KMS-11 (cell line): ENCODE data around the gene PUS7.
"Not testable (repeated sequence)": the region's sequence is repeated elsewhere in the genome, so short reads cannot be mapped to it uniquely, and the experiment has no call there.

ENCODE experiments used
- H2AFZ ChIP-seq: fragments of 200-600 bp; sonication (generic); 2 replicates; pipeline ENCODE4 v1.6.1; 2016; ENCODE audit warnings: antibody characterized with exemption, mixed run types, low read depth
- H3K27ac ChIP-seq: fragments of 200-600 bp; sonication (generic); 2 replicates; pipeline ENCODE4 v1.6.1; 2016; ENCODE audit warnings: mild to moderate bottlenecking, mixed run types
- H3K27me3 ChIP-seq: fragments of 200-600 bp; sonication (generic); 2 replicates; pipeline ENCODE4 v1.6.1; 2017; ENCODE audit warnings: mild to moderate bottlenecking, low read depth, mixed run types, moderate library complexity; ENCODE audit not compliant: insufficient read depth
- H3K36me3 ChIP-seq: fragments of 200-600 bp; sonication (generic); 2 replicates; pipeline ENCODE4 v1.6.1; 2017; ENCODE audit warnings: mild to moderate bottlenecking, mixed run types; ENCODE audit not compliant: insufficient read depth
- H3K4me1 ChIP-seq: fragments of 200-600 bp; sonication (generic); 2 replicates; pipeline ENCODE4 v1.6.1; 2016; ENCODE audit warnings: mild to moderate bottlenecking, low read depth, mixed run types; ENCODE audit not compliant: poor library complexity, severe bottlenecking
- H3K4me2 ChIP-seq: fragments of 200-600 bp; sonication (generic); 2 replicates; pipeline ENCODE4 v1.7.0; 2016; ENCODE audit warnings: mild to moderate bottlenecking, mixed run types
- H3K4me3 ChIP-seq: fragments of 200-600 bp; sonication (generic); IDR thresholded peaks from 2 replicates; pipeline ENCODE4 v1.6.1; 2017; ENCODE audit warnings: low read depth, low read length, mixed read lengths; ENCODE audit not compliant: insufficient read depth
- H3K79me2 ChIP-seq: fragments of 200-600 bp; sonication (generic); 2 replicates; pipeline ENCODE4 v1.6.1; 2016; ENCODE audit warnings: low read depth, mixed run types; ENCODE audit not compliant: insufficient read depth
- H3K9ac ChIP-seq: fragments of 200-600 bp; sonication (generic); 2 replicates; pipeline ENCODE4 v1.6.1; 2016; ENCODE audit warnings: mild to moderate bottlenecking, mixed run types
- H4K20me1 ChIP-seq: fragments of 200-600 bp; sonication (generic); 2 replicates; pipeline ENCODE4 v1.6.1; 2016; ENCODE audit warnings: mild to moderate bottlenecking, mixed run types; ENCODE audit not compliant: insufficient read depth
- CTCF ChIP-seq: fragments of 200-600 bp; sonication (generic); conservative IDR thresholded peaks from 2 replicates; pipeline ENCODE4 v1.6.1; 2017; ENCODE audit warnings: low read depth, mild to moderate bottlenecking, antibody characterized with exemption, low read length, moderate library complexity, mixed read lengths

Gene PUS7

GRCh38 chr7:105439174-105439893 is 82.7 kb downstream of the PUS7 start:
- Histone ChIP-seq H2AFZ (no peak overlapping the region), H3K79me2 (no peaks in the 10 kb centered on the region), H4K20me1 (no peaks in the 10 kb centered on the region), H3K27ac (no peak overlapping the region), H3K4me1 (peaks cover 4% of the 10 kb centered on the region), H3K36me3 (no peaks in the 10 kb centered on the region), H3K9ac (no peak overlapping the region), H3K4me3 (no peak overlapping the region), H3K27me3 (no peaks in the 10 kb centered on the region), H3K4me2 (no peak overlapping the region)
- no peak for TF ChIP-seq CTCF

- Histone ChIP-seq H3K4me1 (peaks cover 4% of the 10 kb centered on the region), H3K27ac (no peak overlapping the region), H4K20me1 (no peaks in the 10 kb centered on the region), H3K79me2 (no peaks in the 10 kb centered on the region), H3K4me3 (no peak overlapping the region), H3K4me2 (no peak overlapping the region), H3K9ac (no peak overlapping the region), H2AFZ (no peak overlapping the region), H3K36me3 (no peaks in the 10 kb centered on the region), H3K27me3 (no peaks in the 10 kb centered on the region)
- no peak for TF ChIP-seq CTCF
Measured at GRCh38 chr7:105438847-105439173, 83.3 kb downstream of the PUS7 start.

- Histone ChIP-seq H2AFZ (no peak overlapping the region), H3K27ac (no peak overlapping the region), H3K27me3 (no peaks in the 10 kb centered on the region), H4K20me1 (no peaks in the 10 kb centered on the region), H3K4me1 (peaks cover 4% of the 10 kb centered on the region), H3K4me3 (no peak overlapping the region), H3K4me2 (no peak overlapping the region), H3K36me3 (no peaks in the 10 kb centered on the region), H3K9ac (no peak overlapping the region), H3K79me2 (no peaks in the 10 kb centered on the region)
- no peak for TF ChIP-seq CTCF
Measured at GRCh38 chr7:105438254-105438653, 83.8 kb downstream of the PUS7 start.

GRCh38 chr7:105437356-105437755 is 84.7 kb downstream of the PUS7 start:
- H3K79me2 ChIP-seq, H3K4me3 ChIP-seq, H3K27me3 ChIP-seq, H2AFZ ChIP-seq, H3K36me3 ChIP-seq, H3K9ac ChIP-seq, H4K20me1 ChIP-seq, H3K4me1 ChIP-seq, H3K27ac ChIP-seq, H3K4me2 ChIP-seq: not testable (repeated sequence)

- no peaks in the 10 kb centered on the region for H4K20me1 ChIP-seq
- no peak overlapping the region for H3K4me3 ChIP-seq
- H3K36me3 ChIP-seq = no peaks in the 10 kb centered on the region
- TF ChIP-seq CTCF = peak; percentile 76
- peaks cover 12% of the 10 kb centered on the region for H3K4me1 ChIP-seq
- no peaks in the 10 kb centered on the region for H3K79me2 ChIP-seq
- H2AFZ ChIP-seq = no peak overlapping the region
- H3K27me3 ChIP-seq = no peaks in the 10 kb centered on the region
- H3K9ac ChIP-seq = no peak overlapping the region
- no peak overlapping the region for H3K4me2 ChIP-seq
- peak overlapping the region; percentile 11; the same call in 1 of the 2 replicates for H3K27ac ChIP-seq
Measured at GRCh38 chr7:105429746-105430612, 92.1 kb downstream of the PUS7 start.
